Vagina (tissue), 2 donors: ENCODE data around the gene SOX21. TPM values are rescaled to one million over a fixed set of nuclear protein-coding genes. Genes with fewer than 3 reads are reported as not detected.

Source experiments
- DNase-seq, 2 donors: peaks; one replicate each; pipeline ENCODE4 v3.0.0-alpha.2; 2017; ENCODE audit errors: extremely low spot score in 2 of 2
- H3K27ac ChIP-seq: fragments of 200-600 bp; sonication (generic); one replicate; pipeline ENCODE4 v1.5.1; 2019
- H3K27me3 ChIP-seq: fragments of 200-600 bp; sonication (generic); one replicate; pipeline ENCODE4 v1.5.1; 2019
- H3K36me3 ChIP-seq, 2 donors: fragments of 200-600 bp; sonication (generic); one replicate each; pipeline ENCODE4 v1.5.1; 2017 to 2019
- H3K4me1 ChIP-seq: fragments of 200-600 bp; sonication (generic); one replicate; pipeline ENCODE4 v1.5.1; 2019
- H3K4me3 ChIP-seq, 2 donors: fragments of 200-600 bp; sonication (generic); 1 replicate in 1 of 2; 2 replicates in 1 of 2; pipeline ENCODE4 v1.5.1; 2016 to 2019
- H3K9me3 ChIP-seq: fragments of 200-600 bp; sonication (generic); one replicate; pipeline ENCODE4 v1.5.1; 2019
- CTCF ChIP-seq, 3 experiments: fragments of 450-650 bp in 2 of 3; fragments of 200-600 bp in 1 of 3; sonication (generic) in 1 of 3; IDR thresholded peaks; one replicate each; pipeline ENCODE4 v1.5.1; 2017 to 2019; ENCODE audit warnings: antibody characterized with exemption in 3 of 3, mild to moderate bottlenecking in 2 of 3, moderate library complexity in 2 of 3
- POLR2A ChIP-seq, 2 donors: fragments of 450-650 bp; IDR thresholded peaks; one replicate each; pipeline ENCODE4 v1.6.1; 2017; ENCODE audit warnings: antibody characterized with exemption in 2 of 2, mild to moderate bottlenecking in 2 of 2, moderate library complexity in 2 of 2
- POLR2AphosphoS5 ChIP-seq, 2 donors: sonication (generic); formaldehyde crosslinking; IDR thresholded peaks; one replicate each; pipeline ENCODE4 v1.9.0; 2017; ENCODE audit warnings: antibody characterized with exemption in 2 of 2, mild to moderate bottlenecking in 2 of 2, low read depth in 1 of 2; ENCODE audit not compliant: insufficient read depth in 1 of 2
- intact Hi-C: fragments of 100-400 bp; cut with DNase I; formaldehyde crosslinking; loops from one replicate; pipeline ENCODE4 v1.15.1; 2023
- total RNA-seq: library from RNA; depleted of rRNA; stranded (reverse); fragments of >200 nt; gene quantifications from one replicate; pipeline ENCODE4 v1.2.3, GENCODE V29; 2016

Gene SOX21
- total RNA-seq, 1 donor from 2014 or later = 1.2 TPM

- intact Hi-C loops = no loop called here
- peaks cover 21% of the 10 kb centered on the region for H3K4me1 ChIP-seq
Measured at GRCh38 chr13:94706101-94706842, 6.1 kb downstream of the SOX21 start.

GRCh38 chr13:94705081-94706030, 7.0 kb downstream of the SOX21 start:
- H3K27ac ChIP-seq = no peak overlapping the region
- no peaks in the 10 kb centered on the region for H3K9me3 ChIP-seq
- H3K4me3 ChIP-seq = no peak overlapping the region
- peaks cover 7% of the 10 kb centered on the region for H3K27me3 ChIP-seq
- peak in 1 of 2 donors; percentile 52 for DNase-seq
- H3K36me3 ChIP-seq = no peaks in the 10 kb centered on the region
- peaks cover 18% of the 10 kb centered on the region for H3K4me1 ChIP-seq
- no peak for TF ChIP-seq POLR2A (IDR thresholded peaks at IDR 0.05)
- TF ChIP-seq CTCF (IDR thresholded peaks at IDR 0.05) = no peak
- no peak for TF ChIP-seq POLR2AphosphoS5 (IDR thresholded peaks at IDR 0.05; ENCODE audit: insufficient read depth in 1 of 2, low read depth in 1 of 2)
- intact Hi-C loops = no loop called here

More at GRCh38 chr13:94706101-94706842, 6.1 kb downstream of the SOX21 start:
- TF ChIP-seq POLR2A (IDR thresholded peaks at IDR 0.05) (no peak), POLR2AphosphoS5 (IDR thresholded peaks at IDR 0.05; ENCODE audit: insufficient read depth in 1 of 2, low read depth in 1 of 2) (no peak), CTCF (IDR thresholded peaks at IDR 0.05) (no peak)
- Histone ChIP-seq H3K36me3 (no peaks in the 10 kb centered on the region), H3K4me3 (no peak overlapping the region), H3K27me3 (peaks cover 7% of the 10 kb centered on the region), H3K9me3 (no peaks in the 10 kb centered on the region), H3K27ac (no peak overlapping the region)
- peak in 1 of 2 donors; percentile 34 for DNase-seq

GRCh38 chr13:94704377-94705080, 7.8 kb downstream of the SOX21 start:
- no peaks in the 10 kb centered on the region for H3K36me3 ChIP-seq
- H3K27ac ChIP-seq = no peak overlapping the region
- peaks cover 18% of the 10 kb centered on the region for H3K4me1 ChIP-seq
- DNase-seq = peak in 1 of 2 donors; percentile 34
- no peaks in the 10 kb centered on the region for H3K9me3 ChIP-seq
- H3K27me3 ChIP-seq = peaks cover 7% of the 10 kb centered on the region
- intact Hi-C loops = no loop called here
- no peak overlapping the region for H3K4me3 ChIP-seq
- TF ChIP-seq POLR2AphosphoS5 (IDR thresholded peaks at IDR 0.05; ENCODE audit: insufficient read depth in 1 of 2, low read depth in 1 of 2) (no peak), CTCF (IDR thresholded peaks at IDR 0.05) (no peak), POLR2A (IDR thresholded peaks at IDR 0.05) (no peak)

GRCh38 chr13:94703721-94704314, 8.5 kb downstream of the SOX21 start:
- TF ChIP-seq POLR2A (IDR thresholded peaks at IDR 0.05) (no peak), POLR2AphosphoS5 (IDR thresholded peaks at IDR 0.05; ENCODE audit: insufficient read depth in 1 of 2, low read depth in 1 of 2) (no peak), CTCF (IDR thresholded peaks at IDR 0.05) (no peak)
- Histone ChIP-seq H3K4me3 (no peak overlapping the region), H3K27me3 (peaks cover 7% of the 10 kb centered on the region), H3K4me1 (peaks cover 18% of the 10 kb centered on the region), H3K27ac (no peak overlapping the region), H3K9me3 (no peaks in the 10 kb centered on the region), H3K36me3 (no peaks in the 10 kb centered on the region)
- intact Hi-C loops = no loop called here
- peak in 1 of 2 donors; percentile 74 for DNase-seq
